GM12864 (cell line): ENCODE data around the gene FAM43A.

ENCODE experiments used
- DNase-seq: peaks from one replicate; pipeline ENCODE4 v3.0.0-alpha.2; 2011; ENCODE audit warnings: low read depth
- H3K4me3 ChIP-seq: 2 replicates; pipeline ENCODE4 v1.5.1; 2011; ENCODE audit warnings: mild to moderate bottlenecking, low read depth, low read length, control low read depth
- CTCF ChIP-seq: IDR thresholded peaks from 2 replicates; pipeline ENCODE4 v1.5.1; 2011; ENCODE audit warnings: low read depth, mild to moderate bottlenecking, moderate library complexity, low read length, control low read depth, inconsistent platforms; ENCODE audit errors: missing control alignments

The FAM43A gene

GRCh38 chr3:194727435-194728128 is 41.9 kb downstream of the FAM43A start:
- H3K4me3 ChIP-seq, result no peak overlapping the region
- no peak for TF ChIP-seq CTCF
- DNase-seq, result no peak

GRCh38 chr3:194728986-194729385 is 43.3 kb downstream of the FAM43A start:
- no peak for TF ChIP-seq CTCF
- H3K4me3 ChIP-seq, result no peak overlapping the region
- DNase-seq, result no peak

- no peak for DNase-seq
- H3K4me3 ChIP-seq, result no peak overlapping the region
- no peak for TF ChIP-seq CTCF
Observed at GRCh38 chr3:194730365-194730764, 44.7 kb downstream of the FAM43A start.

GRCh38 chr3:194731506-194732073 is 45.9 kb downstream of the FAM43A start:
- DNase-seq, result no peak
- H3K4me3 ChIP-seq, result no peak overlapping the region
- no peak for TF ChIP-seq CTCF

GRCh38 chr3:194732617-194733016 is 46.9 kb downstream of the FAM43A start:
- no peak for DNase-seq
- no peak overlapping the region for H3K4me3 ChIP-seq
- TF ChIP-seq CTCF, result no peak

GRCh38 chr3:194736277-194736895 is 50.7 kb downstream of the FAM43A start:
- no peak overlapping the region for H3K4me3 ChIP-seq
- DNase-seq, result peak; percentile 36
- TF ChIP-seq CTCF, result no peak
